Caco-2 (cell line): ENCODE results near the gene TTC7B. TPM values are rescaled to one million over a fixed set of nuclear protein-coding genes. Genes with fewer than 3 reads are reported as not detected.

Source experiments
- BruUV-seq: library from RNA; stranded (reverse); fragments of 400-500 nt; replicated peaks from 2 replicates; lab custom pipeline; 2021; lab: Mats Ljungman, UMichigan
- CTCF ChIA-PET: fragments of 300-600 bp; sonication (Branson Sonifier 250); formaldehyde crosslinking; loops from one replicate; lab custom pipeline; 2022; ENCODE audit warnings: antibody characterized with exemption; lab: Charles Lee
- POLR2A ChIA-PET: fragments of 300-600 bp; sonication (Branson Sonifier 250); formaldehyde crosslinking; loops from one replicate; lab custom pipeline; 2022; ENCODE audit warnings: antibody characterized with exemption; lab: Charles Lee
- DNase-seq, 2 experiments: peaks; one replicate each; pipeline versions ENCODE4 v3.0.0 to v3.0.0-alpha.2; 2020 to 2022
- H3K27me3 ChIP-seq: replicated peaks from 2 replicates; pipeline ENCODE4 v1.6.0; 2011; ENCODE audit warnings: low read length; ENCODE audit not compliant: control insufficient read depth, insufficient read depth
- H3K36me3 ChIP-seq: 2 replicates; pipeline ENCODE4 v1.5.1; 2011; ENCODE audit warnings: low read length; ENCODE audit not compliant: control insufficient read depth, insufficient read depth
- H3K4me1 ChIP-seq: fragments of 250-450 bp; sonication (Bioruptor Pico); 2 replicates; pipeline ENCODE4 v1.5.1; 2020; ENCODE audit warnings: mild to moderate bottlenecking
- H3K4me3 ChIP-seq: 2 replicates; pipeline ENCODE4 v1.5.1; 2011; ENCODE audit warnings: low read depth, mild to moderate bottlenecking, control low read depth, low read length
- H3K9me3 ChIP-seq: fragments of 250-450 bp; sonication (Bioruptor Pico); 2 replicates; pipeline ENCODE4 v1.5.1; 2020; ENCODE audit warnings: mild to moderate bottlenecking, moderate library complexity
- H3K27ac Mint-ChIP-seq: one replicate; pipeline ENCODE4 v1.8.0; 2022; ENCODE audit warnings: mixed read lengths; ENCODE audit not compliant: unreplicated experiment
- H3K27me3 Mint-ChIP-seq: one replicate; pipeline ENCODE4 v1.8.0; 2022; ENCODE audit warnings: mixed read lengths; ENCODE audit not compliant: insufficient read depth, unreplicated experiment
- H3K36me3 Mint-ChIP-seq: one replicate; pipeline ENCODE4 v1.8.0; 2022; ENCODE audit warnings: mild to moderate bottlenecking, mixed read lengths; ENCODE audit not compliant: insufficient read depth, unreplicated experiment
- H3K4me1 Mint-ChIP-seq: one replicate; pipeline ENCODE4 v1.8.0; 2022; ENCODE audit warnings: low read depth, mixed read lengths; ENCODE audit not compliant: unreplicated experiment
- H3K4me3 Mint-ChIP-seq: one replicate; pipeline ENCODE4 v1.8.0; 2022; ENCODE audit warnings: mild to moderate bottlenecking, moderate library complexity, mixed read lengths; ENCODE audit not compliant: unreplicated experiment
- H3K9me3 Mint-ChIP-seq: one replicate; pipeline ENCODE4 v1.8.0; 2022; ENCODE audit warnings: mixed read lengths; ENCODE audit not compliant: unreplicated experiment
- intact Hi-C: fragments of 100-400 bp; cut with micrococcal nuclease; formaldehyde crosslinking; loops from one replicate; pipeline ENCODE4 v1.10.0; 2022; ENCODE audit not compliant: unreplicated experiment
- total RNA-seq: library from RNA; stranded (reverse); gene quantifications from 2 replicates; pipeline ENCODE4 v1.2.3, GENCODE V29; 2022
- TF ChIP-seq, protein P1 (sequence below), 2 experiments: fragments of 200-600 bp in 1 of 2; IDR thresholded peaks; 1 replicate in 1 of 2; 2 replicates in 1 of 2; pipeline versions ENCODE4 v1.5.1 to v1.8.0; 2011 to 2022; ENCODE audit warnings: antibody characterized with exemption in 1 of 2, control low read depth in 1 of 2, inconsistent platforms in 1 of 2, low read depth in 1 of 2, low read length in 1 of 2, mild to moderate bottlenecking in 1 of 2, moderate library complexity in 1 of 2; ENCODE audit not compliant: insufficient read depth in 1 of 2, severe bottlenecking in 1 of 2, unreplicated experiment in 1 of 2

The TTC7B gene
- total RNA-seq, 1 experiment from 2014 or later: 28.5 TPM

DNA sequence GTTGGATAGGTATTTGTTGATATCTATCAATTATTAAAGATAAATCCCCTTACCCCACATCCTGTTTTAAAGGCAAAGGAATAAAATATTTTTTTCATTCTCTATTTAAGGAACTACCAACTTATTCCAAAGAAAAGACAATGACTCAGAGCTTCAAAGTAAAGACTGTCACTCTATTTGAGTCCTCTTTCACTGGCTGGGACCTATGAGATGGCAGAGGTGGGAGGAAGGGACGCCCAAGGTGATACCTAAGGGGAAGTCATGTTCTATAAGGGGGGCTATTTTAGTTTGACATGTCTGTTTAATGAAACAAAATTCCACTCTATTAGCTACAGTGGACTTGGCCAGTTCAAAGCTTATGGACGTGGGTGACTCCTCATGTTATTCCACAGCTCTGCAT is 209.8 kb downstream of the TTC7B start:
- Mint-ChIP-seq H3K27me3 (no peaks in the 10 kb centered on the region), H3K4me1 (no peaks in the 10 kb centered on the region), H3K27ac (no peak overlapping the region), H3K9me3 (no peaks in the 10 kb centered on the region), H3K36me3 (no peaks in the 10 kb centered on the region), H3K4me3 (no peak overlapping the region)
- POLR2A ChIA-PET: no interaction called here
- BruUV-seq: no TSS peak
- Histone ChIP-seq H3K9me3 (no peaks in the 10 kb centered on the region), H3K4me3 (no peak overlapping the region), H3K36me3 (no peaks in the 10 kb centered on the region), H3K4me1 (no peaks in the 10 kb centered on the region), H3K27me3 (no peaks in the 10 kb centered on the region)
- intact Hi-C loops: no loop called here
- no peak for DNase-seq
- CTCF ChIA-PET: interaction anchor here (1.4 kb wide), 1 partner anchor 152 kb away, joined by 4 read pairs; no protein-coding TSS in a partner anchor
- TF ChIP-seq, protein P1, sequence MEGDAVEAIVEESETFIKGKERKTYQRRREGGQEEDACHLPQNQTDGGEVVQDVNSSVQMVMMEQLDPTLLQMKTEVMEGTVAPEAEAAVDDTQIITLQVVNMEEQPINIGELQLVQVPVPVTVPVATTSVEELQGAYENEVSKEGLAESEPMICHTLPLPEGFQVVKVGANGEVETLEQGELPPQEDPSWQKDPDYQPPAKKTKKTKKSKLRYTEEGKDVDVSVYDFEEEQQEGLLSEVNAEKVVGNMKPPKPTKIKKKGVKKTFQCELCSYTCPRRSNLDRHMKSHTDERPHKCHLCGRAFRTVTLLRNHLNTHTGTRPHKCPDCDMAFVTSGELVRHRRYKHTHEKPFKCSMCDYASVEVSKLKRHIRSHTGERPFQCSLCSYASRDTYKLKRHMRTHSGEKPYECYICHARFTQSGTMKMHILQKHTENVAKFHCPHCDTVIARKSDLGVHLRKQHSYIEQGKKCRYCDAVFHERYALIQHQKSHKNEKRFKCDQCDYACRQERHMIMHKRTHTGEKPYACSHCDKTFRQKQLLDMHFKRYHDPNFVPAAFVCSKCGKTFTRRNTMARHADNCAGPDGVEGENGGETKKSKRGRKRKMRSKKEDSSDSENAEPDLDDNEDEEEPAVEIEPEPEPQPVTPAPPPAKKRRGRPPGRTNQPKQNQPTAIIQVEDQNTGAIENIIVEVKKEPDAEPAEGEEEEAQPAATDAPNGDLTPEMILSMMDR (IDR thresholded peaks at IDR 0.05; ENCODE audit: insufficient read depth in 1 of 2, low read depth in 1 of 2, low read length in 1 of 2, severe bottlenecking in 1 of 2, unreplicated experiment in 1 of 2): no peak

DNA sequence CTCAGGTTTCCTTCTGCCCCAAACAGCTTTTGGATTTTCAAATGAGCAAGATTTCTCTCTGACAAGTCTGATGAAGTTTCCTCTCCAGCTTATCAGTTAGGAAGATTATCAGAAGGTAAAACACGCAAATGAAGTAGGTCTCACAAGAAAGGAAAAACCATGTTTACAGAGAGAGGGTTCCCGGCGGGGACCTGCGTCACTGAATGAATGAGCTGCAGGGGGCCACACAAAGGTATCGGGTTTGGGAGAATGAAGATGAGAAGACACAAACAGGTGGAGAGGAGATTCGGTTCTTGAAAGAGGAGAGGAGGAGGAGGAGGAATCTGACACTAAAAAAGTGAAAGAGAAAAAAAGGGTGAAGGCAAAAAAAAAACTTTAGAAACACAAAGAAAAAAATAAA is 210.8 kb downstream of the TTC7B start:
- no peaks in the 10 kb centered on the region for H3K9me3 Mint-ChIP-seq
- Histone ChIP-seq H3K36me3 (no peaks in the 10 kb centered on the region), H3K27me3 (no peaks in the 10 kb centered on the region), H3K4me1 (no peaks in the 10 kb centered on the region), H3K9me3 (no peaks in the 10 kb centered on the region), H3K4me3 (no peak overlapping the region)
- ChIA-PET POLR2A (no interaction called here), CTCF (no interaction called here)
- no peaks in the 10 kb centered on the region for H3K27me3 Mint-ChIP-seq
- intact Hi-C loops: no loop called here
- no TSS peak for BruUV-seq
- no peak overlapping the region for H3K4me3 Mint-ChIP-seq
- H3K27ac Mint-ChIP-seq: no peak overlapping the region
- no peak for DNase-seq
- no peaks in the 10 kb centered on the region for H3K4me1 Mint-ChIP-seq
- TF ChIP-seq, protein P1 (IDR thresholded peaks at IDR 0.05; ENCODE audit: insufficient read depth in 1 of 2, low read depth in 1 of 2, low read length in 1 of 2, severe bottlenecking in 1 of 2, unreplicated experiment in 1 of 2): no peak
- H3K36me3 Mint-ChIP-seq: no peaks in the 10 kb centered on the region

DNA sequence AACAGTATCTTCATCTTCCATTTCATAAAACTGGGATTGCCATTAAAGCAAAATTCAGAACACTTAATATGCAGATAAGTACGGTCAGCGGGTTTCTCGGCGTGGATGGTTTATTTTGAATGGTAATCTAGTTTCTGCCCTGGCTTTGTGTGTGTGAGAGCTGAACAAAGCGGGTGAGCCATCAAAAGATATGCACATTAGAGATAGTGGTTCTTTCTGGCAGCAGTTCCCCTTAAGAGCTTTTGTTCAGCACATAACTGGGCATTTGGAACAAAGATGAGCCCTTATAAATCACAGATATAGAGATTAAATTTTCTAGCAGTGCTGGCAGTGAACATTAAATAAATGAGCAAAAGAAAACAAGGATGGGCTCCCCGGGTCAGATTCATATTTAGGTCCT is 211.9 kb downstream of the TTC7B start:
- Histone ChIP-seq H3K36me3 (no peaks in the 10 kb centered on the region), H3K4me3 (no peak overlapping the region), H3K4me1 (no peaks in the 10 kb centered on the region), H3K9me3 (no peaks in the 10 kb centered on the region), H3K27me3 (no peaks in the 10 kb centered on the region)
- Mint-ChIP-seq H3K4me1 (no peaks in the 10 kb centered on the region), H3K4me3 (no peak overlapping the region), H3K9me3 (no peaks in the 10 kb centered on the region), H3K36me3 (no peaks in the 10 kb centered on the region), H3K27ac (no peak overlapping the region), H3K27me3 (no peaks in the 10 kb centered on the region)
- intact Hi-C loops: no loop called here
- POLR2A ChIA-PET: no interaction called here
- DNase-seq: no peak
- BruUV-seq: no TSS peak
- CTCF ChIA-PET: no interaction called here
- TF ChIP-seq, protein P1 (IDR thresholded peaks at IDR 0.05; ENCODE audit: insufficient read depth in 1 of 2, low read depth in 1 of 2, low read length in 1 of 2, severe bottlenecking in 1 of 2, unreplicated experiment in 1 of 2): no peak
